GM18505 (cell line): Measurements from ENCODE around the gene LUC7L.
"Not testable (repeated sequence)": the region's sequence is repeated elsewhere in the genome, so short reads cannot be mapped to it uniquely, and the experiment has no call there.

Source experiments
- ATAC-seq: cut with Tn5 transposase; IDR thresholded peaks from one replicate; pipeline ENCODE4 v1.9.1; 2021; ENCODE audit not compliant: unreplicated experiment
- POLR2A ChIP-seq: IDR thresholded peaks from 4 replicates; pipeline ENCODE4 v1.6.1; 2011; ENCODE audit warnings: borderline replicate concordance; ENCODE audit not compliant: insufficient read depth, insufficient read length; ENCODE audit errors: extremely low read depth

Gene LUC7L

DNA sequence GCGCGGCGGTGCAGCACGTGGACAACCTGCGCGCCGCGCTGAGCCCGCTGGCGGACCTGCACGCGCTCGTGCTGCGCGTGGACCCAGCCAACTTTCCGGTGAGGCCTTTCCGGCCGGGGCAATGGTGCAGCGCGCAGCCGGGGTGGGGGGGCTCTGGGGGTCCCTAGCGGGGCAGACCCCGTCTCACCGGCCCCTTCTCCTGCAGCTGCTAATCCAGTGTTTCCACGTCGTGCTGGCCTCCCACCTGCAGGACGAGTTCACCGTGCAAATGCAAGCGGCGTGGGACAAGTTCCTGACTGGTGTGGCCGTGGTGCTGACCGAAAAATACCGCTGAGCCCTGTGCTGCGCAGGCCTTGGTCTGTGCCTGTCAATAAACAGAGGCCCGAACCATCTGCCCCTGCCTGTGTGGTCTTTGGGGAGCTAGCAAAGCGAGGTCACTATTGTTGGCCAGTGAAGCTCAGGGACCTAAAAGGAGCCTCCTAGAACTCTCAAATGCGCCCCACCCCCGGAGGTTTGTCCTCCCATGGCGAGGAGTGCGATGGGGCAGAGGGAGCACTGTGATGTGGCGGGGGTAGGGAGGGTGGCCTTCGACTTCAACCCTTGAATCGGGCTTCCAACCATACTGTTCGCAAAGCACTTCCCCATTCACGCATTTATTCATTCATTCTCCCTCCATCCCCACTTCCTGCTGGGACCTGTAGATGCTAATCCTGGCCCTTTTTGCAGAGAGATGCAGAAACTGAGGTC is 62.7 kb downstream of the LUC7L start:
- ATAC-seq, result no peak
- no peak for TF ChIP-seq POLR2A

GRCh38 chr16:165539-166374 is 63.5 kb downstream of the LUC7L start, which contains the start of gene HBM:
TSS of gene HBM (plus strand) at chr16:165978. CDS start at chr16:165998, 20 bp downstream.
- ATAC-seq, result no peak
- TF ChIP-seq POLR2A, result no peak

DNA sequence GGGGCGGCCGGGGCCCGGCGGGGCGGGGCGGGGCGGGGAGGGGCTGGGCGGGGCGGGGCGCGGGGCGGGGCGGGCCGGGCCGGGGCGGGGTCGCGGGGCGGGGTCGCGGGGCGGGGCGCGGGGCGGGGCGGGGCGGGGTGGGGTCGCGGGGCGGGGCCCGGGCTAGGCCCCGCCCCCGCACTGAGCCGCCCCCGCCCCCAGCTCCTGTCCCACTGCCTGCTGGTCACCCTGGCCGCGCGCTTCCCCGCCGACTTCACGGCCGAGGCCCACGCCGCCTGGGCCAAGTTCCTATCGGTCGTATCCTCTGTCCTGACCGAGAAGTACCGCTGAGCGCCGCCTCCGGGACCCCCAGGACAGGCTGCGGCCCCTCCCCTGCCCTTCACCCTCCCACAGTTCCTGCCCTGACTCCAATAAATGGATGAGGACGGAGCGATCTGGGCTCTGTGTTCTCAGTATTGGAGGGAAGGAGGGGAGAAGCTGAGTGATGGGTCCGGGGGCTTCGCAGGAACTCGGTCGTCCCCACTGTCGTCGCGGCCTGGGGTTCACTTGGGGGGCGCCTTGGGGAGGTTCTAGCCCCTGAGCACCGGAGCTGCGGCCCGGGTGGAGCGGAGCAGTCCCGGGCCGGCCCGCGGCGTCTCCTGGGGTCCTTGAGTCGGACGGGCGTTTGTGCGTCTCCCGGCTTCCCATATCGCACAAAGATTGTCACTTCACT is 64.3 kb downstream of the LUC7L start:
- TF ChIP-seq POLR2A, result no peak
- no peak for ATAC-seq

DNA sequence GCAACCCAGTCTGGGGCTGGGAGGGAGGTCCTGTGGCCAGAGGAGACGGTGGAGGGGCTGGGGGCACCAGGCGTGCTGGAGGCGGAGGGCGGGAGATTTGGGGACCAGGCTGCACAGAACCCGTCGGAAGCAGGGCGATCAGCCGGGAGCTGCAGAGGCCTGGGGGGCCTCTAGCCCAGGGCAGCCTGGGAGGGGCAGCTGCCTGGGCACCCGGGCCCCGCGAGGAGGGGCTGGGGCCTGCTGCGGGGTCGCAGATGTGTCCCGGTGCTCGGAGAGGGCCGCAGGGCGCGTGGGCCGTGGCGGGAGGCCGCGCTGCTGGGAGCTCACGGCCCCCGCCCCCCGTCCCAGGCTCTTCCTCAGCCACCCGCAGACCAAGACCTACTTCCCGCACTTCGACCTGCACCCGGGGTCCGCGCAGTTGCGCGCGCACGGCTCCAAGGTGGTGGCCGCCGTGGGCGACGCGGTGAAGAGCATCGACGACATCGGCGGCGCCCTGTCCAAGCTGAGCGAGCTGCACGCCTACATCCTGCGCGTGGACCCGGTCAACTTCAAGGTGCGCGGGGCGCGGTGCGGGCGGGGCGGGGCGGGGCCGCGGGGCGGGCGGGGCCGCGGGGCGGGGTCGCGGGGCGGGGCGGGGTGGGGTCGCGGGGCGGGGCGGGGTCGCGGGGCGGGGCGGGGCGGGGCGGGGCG is 65.0 kb downstream of the LUC7L start:
- ATAC-seq, result not testable (repeated sequence)

DNA sequence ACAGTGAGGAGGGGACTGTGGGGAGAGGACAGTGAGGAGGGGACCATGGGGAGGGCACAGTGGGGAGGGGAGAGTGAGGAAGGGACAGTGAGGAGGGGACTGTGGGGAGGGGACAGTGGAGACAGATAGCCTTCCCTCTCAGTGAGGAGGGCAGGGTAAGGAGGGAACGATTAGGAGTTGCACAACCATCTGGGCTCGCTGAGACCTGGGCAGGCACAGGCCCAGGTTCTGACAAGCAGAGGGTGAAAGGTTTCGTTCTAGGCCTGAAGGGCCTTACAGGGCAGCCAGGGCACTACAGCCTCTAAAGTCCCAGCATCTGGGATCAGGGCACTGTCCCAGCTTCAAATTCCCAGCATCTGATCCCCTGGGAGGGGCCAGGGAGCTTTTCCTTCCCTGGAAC is 65.6 kb downstream of the LUC7L start:
- not testable (repeated sequence) for ATAC-seq

DNA sequence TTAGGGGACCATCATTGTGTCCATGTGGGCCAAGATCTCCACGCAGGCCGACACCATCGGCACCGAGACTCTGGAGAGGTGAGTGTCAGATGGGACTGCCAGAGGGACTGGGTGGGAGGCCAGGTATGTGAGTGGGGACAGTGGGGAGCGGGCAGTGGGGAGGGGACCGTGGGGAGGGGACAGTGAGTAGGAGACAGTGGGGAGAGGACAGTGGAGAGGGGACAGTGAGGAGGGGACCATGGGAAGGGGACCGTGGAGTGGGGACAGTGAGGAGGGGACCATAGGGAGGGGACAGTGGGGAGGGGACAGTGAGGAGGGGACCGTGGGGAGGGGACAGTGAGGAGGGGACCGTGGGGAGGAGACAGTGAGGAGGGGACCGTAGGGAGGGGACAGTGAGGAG is 66.1 kb downstream of the LUC7L start:
- ATAC-seq, result not testable (repeated sequence)

- no peak for TF ChIP-seq POLR2A
- ATAC-seq, result no peak
Observed at GRCh38 chr16:162271-162991, 66.8 kb downstream of the LUC7L start.

DNA sequence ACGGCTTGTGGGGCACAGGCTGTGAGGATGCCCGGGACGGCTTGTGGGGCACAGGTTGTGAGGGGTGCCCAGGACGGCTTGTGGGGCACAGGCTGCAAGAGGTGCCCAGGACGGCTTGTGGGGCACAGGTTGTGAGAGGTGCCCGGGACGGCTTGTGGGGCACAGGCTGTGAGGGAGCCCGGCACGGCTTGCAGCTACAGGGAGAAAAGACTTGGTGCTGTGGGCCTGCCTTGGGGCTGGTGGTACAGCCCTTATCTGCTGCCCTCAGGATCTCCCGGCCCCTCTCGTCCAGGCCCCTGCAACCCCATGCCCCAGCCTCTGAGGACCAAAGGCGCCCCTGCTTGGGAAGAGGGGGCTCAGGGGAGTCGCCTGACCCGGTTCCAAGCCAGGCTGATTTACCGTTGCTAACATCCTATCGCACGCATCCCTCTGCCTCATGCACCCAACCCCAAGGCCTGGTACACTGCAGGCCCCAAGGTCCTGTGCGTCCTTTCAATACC is 68.5 kb downstream of the LUC7L start:
- no peak for ATAC-seq

GRCh38 chr16:160242-160641 is 69.0 kb downstream of the LUC7L start:
- not testable (repeated sequence) for ATAC-seq

More for the DNA sequence above, 68.5 kb downstream of the LUC7L start:
- no peak for TF ChIP-seq POLR2A

DNA sequence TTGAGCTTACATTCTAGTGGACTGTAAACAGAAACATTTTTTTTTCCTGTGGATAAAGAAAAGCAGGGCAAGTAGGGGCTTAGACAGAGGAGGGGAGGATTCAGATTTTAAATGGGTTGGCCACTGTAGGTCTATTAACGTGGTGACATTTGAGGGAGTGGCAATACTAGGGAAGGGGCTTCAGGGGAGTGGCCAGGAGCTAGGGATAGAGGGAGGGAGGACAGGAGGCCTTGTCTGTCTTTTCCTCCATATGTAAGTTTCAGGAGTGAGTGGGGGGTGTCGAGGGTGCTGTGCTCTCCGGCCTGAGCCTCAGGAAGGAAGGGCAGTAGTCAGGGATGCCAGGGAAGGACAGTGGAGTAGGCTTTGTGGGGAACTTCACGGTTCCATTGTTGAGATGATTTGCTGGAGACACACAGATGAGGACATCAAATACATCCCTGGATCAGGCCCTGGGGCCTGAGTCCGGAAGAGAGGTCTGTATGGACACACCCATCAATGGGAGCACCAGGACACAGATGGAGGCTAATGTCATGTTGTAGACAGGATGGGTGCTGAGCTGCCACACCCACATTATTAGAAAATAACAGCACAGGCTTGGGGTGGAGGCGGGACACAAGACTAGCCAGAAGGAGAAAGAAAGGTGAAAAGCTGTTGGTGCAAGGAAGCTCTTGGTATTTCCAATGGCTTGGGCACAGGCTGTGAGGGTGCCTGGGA is 70.0 kb downstream of the LUC7L start:
- no peak for TF ChIP-seq POLR2A
- ATAC-seq, result no peak

DNA sequence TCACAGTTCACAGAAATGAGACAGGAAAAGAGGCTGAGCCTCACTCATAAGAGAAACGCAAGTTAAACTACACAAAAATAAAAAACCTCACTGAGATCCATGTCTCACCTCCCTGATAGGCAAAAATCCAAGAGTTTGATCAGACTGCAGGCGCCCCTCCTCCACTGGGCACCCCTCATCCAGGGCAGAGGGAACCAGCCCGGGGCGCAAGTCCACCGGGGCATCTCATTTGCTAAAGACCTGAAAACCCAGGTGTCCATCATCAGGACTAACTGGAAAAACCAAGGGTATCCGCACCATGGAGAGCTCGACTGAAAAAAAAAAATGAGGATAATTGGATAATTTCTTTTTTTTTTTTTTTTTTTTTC is 74.2 kb downstream of the LUC7L start:
- TF ChIP-seq POLR2A, result no peak
- no peak for ATAC-seq

DNA sequence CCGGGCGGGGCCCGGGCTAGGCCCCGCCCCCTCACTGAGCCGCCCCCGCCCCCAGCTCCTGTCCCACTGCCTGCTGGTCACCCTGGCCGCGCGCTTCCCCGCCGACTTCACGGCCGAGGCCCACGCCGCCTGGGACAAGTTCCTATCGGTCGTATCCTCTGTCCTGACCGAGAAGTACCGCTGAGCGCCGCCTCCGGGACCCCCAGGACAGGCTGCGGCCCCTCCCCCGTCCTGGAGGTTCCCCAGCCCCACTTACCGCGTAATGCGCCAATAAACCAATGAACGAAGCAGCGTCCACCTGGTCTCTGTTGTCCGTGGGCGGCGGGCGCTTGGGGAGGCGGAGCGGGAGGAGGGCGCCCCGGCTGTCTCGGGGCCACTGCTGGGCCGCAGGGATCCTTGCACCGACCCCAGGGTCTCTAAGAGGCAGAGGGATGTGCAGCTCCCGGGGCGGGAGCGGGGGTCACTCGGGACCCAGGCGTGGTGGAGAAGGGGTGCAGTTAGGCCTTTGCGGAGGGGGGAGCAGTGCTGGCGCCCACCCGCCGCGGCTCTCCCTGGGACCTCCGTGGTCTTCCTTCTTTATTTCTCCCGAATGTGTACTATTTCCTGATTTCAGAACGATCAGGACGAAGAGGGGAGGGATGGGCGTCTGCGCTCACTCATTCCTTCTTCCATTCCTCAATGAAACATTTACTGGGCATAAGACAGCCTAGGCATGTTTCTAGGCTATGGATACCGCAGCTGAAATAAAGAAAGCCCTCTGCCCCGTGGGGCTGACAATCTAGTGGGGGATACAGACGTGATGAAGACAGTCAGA is 74.8 kb downstream of the LUC7L start:
- ATAC-seq, result no peak
- no peak for TF ChIP-seq POLR2A

DNA sequence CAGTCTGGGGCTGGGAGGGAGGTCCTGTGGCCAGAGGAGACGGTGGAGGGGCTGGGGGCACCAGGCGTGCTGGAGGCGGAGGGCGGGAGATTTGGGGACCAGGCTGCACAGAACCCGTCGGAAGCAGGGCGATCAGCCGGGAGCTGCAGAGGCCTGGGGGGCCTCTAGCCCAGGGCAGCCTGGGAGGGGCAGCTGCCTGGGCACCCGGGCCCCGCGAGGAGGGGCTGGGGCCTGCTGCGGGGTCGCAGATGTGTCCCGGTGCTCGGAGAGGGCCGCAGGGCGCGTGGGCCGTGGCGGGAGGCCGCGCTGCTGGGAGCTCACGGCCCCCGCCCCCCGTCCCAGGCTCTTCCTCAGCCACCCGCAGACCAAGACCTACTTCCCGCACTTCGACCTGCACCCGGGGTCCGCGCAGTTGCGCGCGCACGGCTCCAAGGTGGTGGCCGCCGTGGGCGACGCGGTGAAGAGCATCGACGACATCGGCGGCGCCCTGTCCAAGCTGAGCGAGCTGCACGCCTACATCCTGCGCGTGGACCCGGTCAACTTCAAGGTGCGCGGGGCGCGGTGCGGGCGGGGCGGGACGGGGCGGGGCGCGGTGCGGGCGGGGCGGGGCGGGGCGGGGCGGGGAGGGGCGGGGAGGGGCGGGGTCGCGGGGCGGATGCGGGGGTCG is 75.6 kb downstream of the LUC7L start:
- not testable (repeated sequence) for ATAC-seq

GRCh38 chr16:153129-153521 is 76.1 kb downstream of the LUC7L start:
- not testable (repeated sequence) for ATAC-seq
